Right cardiac atrium (tissue), 5 donors: Measurements from ENCODE around the gene SH2B3. TPM values are rescaled to one million over a fixed set of nuclear protein-coding genes. Genes with fewer than 3 reads are reported as not detected.
"Not testable (repeated sequence)": the region's sequence is repeated elsewhere in the genome, so short reads cannot be mapped to it uniquely, and the experiment has no call there.

Experiments
- ATAC-seq, 2 donors: fragments of 200-7000 bp; cut with Tn5 transposase; one replicate each; pipeline versions ENCODE4 v1.8.0 to v1.9.1; 2020; ENCODE audit warnings: moderate library complexity in 2 of 2, mild to moderate bottlenecking in 1 of 2
- DNase-seq, 3 donors: peaks; one replicate each; pipeline ENCODE4 v3.0.0-alpha.2; 2020
- H3K27ac ChIP-seq: one replicate; pipeline ENCODE4 v1.5.1; 2013; ENCODE audit warnings: mild to moderate bottlenecking, low read length, control low read depth, moderate library complexity
- H3K27me3 ChIP-seq: one replicate; pipeline ENCODE4 v1.6.1; 2013; ENCODE audit not compliant: control insufficient read depth, insufficient read depth
- H3K4me1 ChIP-seq: one replicate; pipeline ENCODE4 v1.6.1; 2013; ENCODE audit warnings: low read length; ENCODE audit not compliant: control insufficient read depth, insufficient read depth
- H3K4me3 ChIP-seq: one replicate; pipeline ENCODE4 v1.5.1; 2013; ENCODE audit warnings: low read length, control low read depth
- H3K9me3 ChIP-seq: one replicate; pipeline ENCODE4 v1.6.1; 2013; ENCODE audit warnings: low read length; ENCODE audit not compliant: control insufficient read depth
- WGBS: extraction: QIAGEN DNeasy Blood & Tissue Kit; methylation state at CpG from one replicate; pipeline ENCODE4 v1.1.7; 2013; 5-methylcytosine and 5-hydroxymethylcytosine counted together
- intact Hi-C, 4 donors: fragments of 100-400 bp; cut with DNase I; formaldehyde crosslinking; loops; one replicate each; pipeline versions ENCODE4 v1.11.0 to v1.14.0; 2022 to 2023
- polyA plus RNA-seq: library from polyadenylated mRNA; stranded (reverse); fragments of 200-250 nt; gene quantifications from one replicate; pipeline ENCODE4 v1.2.3, GENCODE V29; 2013
- total RNA-seq, 4 donors: library from RNA; stranded (reverse); fragmentation: NEBNext Ultra II Directional; extraction: Animal tissue kit (Norgen Biotek cat#: 25700); gene quantifications; one replicate each; pipeline ENCODE4 v1.2.1, GENCODE V29; 2021
- donor health status: healthy with polysubstance abuse.
- donor health status: DM: no; HTN: yes; CAD: no.
- donor health status: DM: no; HTN: no; CAD: no.
- donor health status: DM: no; HTN: yes; CAD: no; lungs with severe emphysema.
- donor health status: DM: yes; HTN: yes; CAD: no.

Gene SH2B3
- total and polyA plus RNA-seq, 5 donors: 10.3 to 31.2 (median 28.9) TPM

DNA sequence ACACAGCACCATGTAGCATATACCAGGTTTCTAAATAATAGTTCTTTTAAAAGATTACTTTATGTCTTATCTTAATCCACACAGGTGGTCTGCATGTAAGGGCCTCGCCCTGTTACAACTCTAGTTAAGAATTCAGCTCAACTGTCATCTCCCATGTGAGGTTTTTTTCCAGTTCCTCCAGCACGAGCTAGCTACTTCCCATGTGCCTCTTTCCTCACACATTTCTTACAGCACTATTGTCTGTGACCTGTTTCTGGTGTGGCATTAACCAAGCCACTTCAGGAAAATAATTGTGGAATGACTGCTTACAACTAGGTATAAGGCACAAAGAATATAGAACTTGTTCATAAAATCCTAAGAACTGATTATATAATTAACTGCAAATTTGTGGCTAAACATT is 65.5 kb downstream of the SH2B3 start:
- WGBS: 75% methylated on average over 2 of the region's 2 CpGs
- H3K9me3 ChIP-seq: no peaks in the 10 kb centered on the region
- no peaks in the 10 kb centered on the region for H3K27me3 ChIP-seq
- no peak overlapping the region for H3K4me3 ChIP-seq
- H3K4me1 ChIP-seq: no peaks in the 10 kb centered on the region
- no peak overlapping the region for H3K27ac ChIP-seq
- DNase-seq (no peak), ATAC-seq (no peak)
- intact Hi-C loops: no loop called here

GRCh38 chr12:111482462-111482861 is 76.7 kb downstream of the SH2B3 start:
- no peaks in the 10 kb centered on the region for H3K9me3 ChIP-seq
- H3K27me3 ChIP-seq: no peaks in the 10 kb centered on the region
- no peaks in the 10 kb centered on the region for H3K4me1 ChIP-seq
- no peak overlapping the region for H3K4me3 ChIP-seq
- no peak overlapping the region for H3K27ac ChIP-seq
- intact Hi-C loops: no loop called here
- WGBS: 99% methylated on average over 2 of the region's 2 CpGs
- no peak for ATAC-seq
- DNase-seq: no peak

GRCh38 chr12:111488271-111488670 is 82.5 kb downstream of the SH2B3 start:
- ATAC-seq (peak; percentile 50 to 67), DNase-seq (peak; percentile 43 to 68 (median 65))
- Histone ChIP-seq H3K27me3 (no peaks in the 10 kb centered on the region), H3K9me3 (no peaks in the 10 kb centered on the region), H3K27ac (no peak overlapping the region), H3K4me1 (no peaks in the 10 kb centered on the region), H3K4me3 (no peak overlapping the region)
- WGBS: 47% methylated on average over 4 of the region's 4 CpGs
- intact Hi-C loops: no loop called here

DNA sequence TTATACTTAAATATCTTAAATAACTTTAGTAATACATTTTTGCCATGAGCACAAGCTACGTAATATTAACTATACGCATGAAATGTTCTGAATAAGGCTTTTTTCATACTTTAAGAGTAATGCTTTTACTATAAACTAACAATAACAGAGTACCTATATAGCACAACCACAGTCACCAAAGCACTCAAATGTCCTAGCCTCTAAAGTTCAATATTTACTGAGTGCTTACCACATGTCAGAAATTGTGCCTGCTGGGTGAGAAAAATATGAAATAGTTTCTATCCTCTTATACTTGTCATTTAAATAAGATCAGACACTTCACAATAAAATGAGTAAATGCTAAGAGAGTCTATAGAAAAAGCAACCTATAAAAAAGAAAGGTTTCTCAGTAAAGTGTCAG is 83.1 kb downstream of the SH2B3 start:
- no peak overlapping the region for H3K4me3 ChIP-seq
- H3K27me3 ChIP-seq: no peaks in the 10 kb centered on the region
- ATAC-seq (no peak), DNase-seq (no peak)
- H3K27ac ChIP-seq: no peak overlapping the region
- intact Hi-C loops: no loop called here
- H3K9me3 ChIP-seq: no peaks in the 10 kb centered on the region
- 85% methylated on average over 2 of the region's 2 CpGs for WGBS
- H3K4me1 ChIP-seq: no peaks in the 10 kb centered on the region

DNA sequence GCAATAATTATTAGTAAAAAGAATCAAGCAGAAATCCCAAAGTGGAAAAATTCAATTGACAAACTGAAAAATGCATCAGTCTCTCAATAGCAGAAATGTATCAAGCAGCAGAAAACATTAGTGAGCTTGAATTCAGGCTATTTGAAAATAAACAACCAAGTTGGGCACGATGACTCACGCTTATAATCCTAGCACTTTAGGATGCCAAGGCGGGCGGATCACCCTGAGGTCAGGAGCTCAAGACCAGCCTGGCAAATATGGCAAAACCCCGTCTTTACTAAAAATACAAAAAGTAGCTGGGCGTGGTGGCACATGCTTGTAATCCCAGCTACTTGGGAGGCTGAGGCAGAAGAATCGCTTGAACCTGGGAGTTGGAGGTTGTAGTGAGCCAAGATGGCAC is 87.3 kb downstream of the SH2B3 start:
- H3K4me3 ChIP-seq, ATAC-seq, H3K9me3 ChIP-seq, DNase-seq, H3K4me1 ChIP-seq, intact Hi-C loops, H3K27ac ChIP-seq, H3K27me3 ChIP-seq: not testable (repeated sequence)
- WGBS: 83% methylated on average over 7 of the region's 7 CpGs

DNA sequence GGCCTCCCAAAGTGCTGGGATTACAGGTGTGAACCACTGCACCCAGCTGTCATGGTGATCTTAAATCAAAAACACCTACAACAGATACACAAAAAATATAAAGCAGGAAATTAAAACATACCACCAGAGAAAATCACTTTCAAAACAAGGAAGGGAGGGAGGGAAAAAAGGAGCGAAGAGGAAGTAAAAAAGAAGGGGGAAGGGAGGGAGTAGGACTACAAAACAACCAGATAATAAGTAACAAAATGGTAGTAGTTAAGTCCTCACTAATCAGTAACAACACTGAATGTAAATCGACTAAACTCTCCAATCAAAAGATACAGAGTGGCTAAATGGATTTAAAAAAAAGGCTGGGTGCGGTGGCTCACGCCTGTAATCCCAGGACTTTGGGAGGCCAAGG is 89.0 kb downstream of the SH2B3 start:
- H3K4me1 ChIP-seq: no peaks in the 10 kb centered on the region
- ATAC-seq: no peak
- no peak for DNase-seq
- intact Hi-C loops: no loop called here
- H3K4me3 ChIP-seq: no peak overlapping the region
- no peaks in the 10 kb centered on the region for H3K9me3 ChIP-seq
- H3K27ac ChIP-seq: no peak overlapping the region
- no peaks in the 10 kb centered on the region for H3K27me3 ChIP-seq
- 93% methylated on average over 4 of the region's 4 CpGs for WGBS

Other genes starting within 250 kb of the SH2B3 start
- gene PHETA1, start 36.8 kb upstream of the SH2B3 start, total RNA-seq: 10 to 100 TPM in 1 of 4 donors, 1 to 10 TPM in 3; 8.0 to 11.6 (median 8.8) TPM
- 9.1 TPM for gene PHETA1, start 36.8 kb upstream of the SH2B3 start, polyA plus RNA-seq
- gene ATXN2, start 193.4 kb downstream of the SH2B3 start, total RNA-seq: 10 to 100 TPM; 51.2 to 57.2 (median 57.0) TPM
- 27.4 TPM for gene ATXN2, start 193.4 kb downstream of the SH2B3 start, polyA plus RNA-seq